Hepatocyte (in vitro differentiated cells): ENCODE data around the gene PTPRK. TPM values are rescaled to one million over a fixed set of nuclear protein-coding genes. Genes with fewer than 3 reads are reported as not detected.

Experiments
- DNase-seq: peaks from one replicate; pipeline ENCODE4 v3.0.0-alpha.2; 2016; ENCODE audit warnings: low spot score
- H2AFZ ChIP-seq: fragments of 200-600 bp; sonication (generic); 2 replicates; pipeline ENCODE4 v1.6.0; 2016; ENCODE audit warnings: antibody characterized with exemption, mild to moderate bottlenecking
- H3K27ac ChIP-seq: fragments of 200-600 bp; sonication (generic); 2 replicates; pipeline ENCODE4 v1.5.1; 2016; ENCODE audit warnings: mild to moderate bottlenecking
- H3K27me3 ChIP-seq: fragments of 200-600 bp; sonication (generic); 2 replicates; pipeline ENCODE4 v1.6.1; 2016
- H3K36me3 ChIP-seq: fragments of 200-600 bp; sonication (generic); replicated peaks from 2 replicates; pipeline ENCODE4 v1.5.1; 2016; ENCODE audit warnings: low read depth; ENCODE audit not compliant: insufficient read depth
- H3K4me1 ChIP-seq: fragments of 200-600 bp; sonication (generic); 2 replicates; pipeline ENCODE4 v1.5.1; 2016; ENCODE audit warnings: mild to moderate bottlenecking, moderate library complexity; ENCODE audit not compliant: insufficient read depth
- H3K4me2 ChIP-seq: fragments of 200-600 bp; sonication (generic); 2 replicates; pipeline ENCODE4 v1.6.0; 2016
- H3K4me3 ChIP-seq: fragments of 200-600 bp; sonication (generic); 2 replicates; pipeline ENCODE4 v1.5.1; 2016; ENCODE audit warnings: mild to moderate bottlenecking
- H3K79me2 ChIP-seq: fragments of 200-600 bp; sonication (generic); 2 replicates; pipeline ENCODE4 v1.6.0; 2017; ENCODE audit warnings: mild to moderate bottlenecking
- H3K9me2 ChIP-seq: fragments of 200-600 bp; sonication (generic); replicated peaks from 2 replicates; pipeline ENCODE4 v1.6.0; 2017; ENCODE audit warnings: mild to moderate bottlenecking; ENCODE audit not compliant: insufficient read depth
- H3K9me3 ChIP-seq: fragments of 200-600 bp; sonication (generic); 2 replicates; pipeline ENCODE4 v1.5.1; 2016; ENCODE audit warnings: low read depth, mild to moderate bottlenecking
- H4K20me1 ChIP-seq: fragments of 200-600 bp; sonication (generic); 2 replicates; pipeline ENCODE4 v1.6.0; 2016; ENCODE audit warnings: mild to moderate bottlenecking; ENCODE audit not compliant: insufficient read depth, poor library complexity, severe bottlenecking
- CTCF ChIP-seq: fragments of 200-600 bp; sonication (generic); IDR thresholded peaks from 2 replicates; pipeline ENCODE4 v1.5.1; 2016; ENCODE audit warnings: antibody characterized with exemption, mild to moderate bottlenecking; ENCODE audit not compliant: poor library complexity
- EZH2 ChIP-seq: fragments of 200-600 bp; sonication (generic); IDR thresholded peaks from 2 replicates; pipeline ENCODE4 v1.6.1; 2016; ENCODE audit warnings: antibody characterized with exemption, mild to moderate bottlenecking, borderline replicate concordance
- EZH2phosphoT487 ChIP-seq: fragments of 200-600 bp; sonication (generic); IDR thresholded peaks from one replicate; pipeline ENCODE4 v1.6.1; 2018; ENCODE audit warnings: antibody characterized with exemption, mild to moderate bottlenecking, low read depth, moderate library complexity; ENCODE audit not compliant: unreplicated experiment, severe bottlenecking
- WGBS: methylation state at CpG from one replicate; pipeline ENCODE4 v1.1.6; 2016; ENCODE audit warnings: low lambda C conversion rate; ENCODE audit errors: missing lambda C conversion rate; 5-methylcytosine and 5-hydroxymethylcytosine counted together
- polyA plus RNA-seq: library from polyadenylated mRNA; unstranded; fragments of >200 nt; fragmentation: Nextera tagmentation; extraction: Ambion mirVana; gene quantifications from 2 replicates; pipeline ENCODE4 v1.2.1, GENCODE V29; 2016
- total RNA-seq: library from RNA; depleted of rRNA; stranded (reverse); fragments of >200 nt; gene quantifications from 2 replicates; pipeline ENCODE4 v1.2.3, GENCODE V29; 2014

Gene PTPRK
- total and polyA plus RNA-seq, 2 experiments from 2014 or later = 42.0 to 80.2 TPM

- Histone ChIP-seq H3K9me3 (no peaks in the 10 kb centered on the region), H3K27me3 (no peaks in the 10 kb centered on the region), H3K79me2 (peaks cover 65% of the 10 kb centered on the region), H3K4me3 (no peak overlapping the region), H3K36me3 (no peaks in the 10 kb centered on the region), H3K27ac (no peak overlapping the region), H3K9me2 (no peaks in the 10 kb centered on the region), H3K4me2 (no peak overlapping the region), H3K4me1 (peaks cover 25% of the 10 kb centered on the region), H2AFZ (no peak overlapping the region), H4K20me1 (no peaks in the 10 kb centered on the region)
- TF ChIP-seq CTCF = no peak
- TF ChIP-seq EZH2 = no peak
- TF ChIP-seq EZH2phosphoT487 = no peak
- DNase-seq = no peak
- WGBS = 38% methylated on average over 1 of the region's 1 CpG
Observed at GRCh38 chr6:128346569-128346968, 173.8 kb downstream of the PTPRK start.

- DNase-seq = no peak
- Histone ChIP-seq H3K27me3 (no peaks in the 10 kb centered on the region), H3K4me3 (no peak overlapping the region), H3K4me2 (no peak overlapping the region), H3K27ac (no peak overlapping the region), H3K79me2 (peaks cover 70% of the 10 kb centered on the region), H3K4me1 (peaks cover 21% of the 10 kb centered on the region), H3K9me3 (no peaks in the 10 kb centered on the region), H3K36me3 (no peaks in the 10 kb centered on the region), H2AFZ (no peak overlapping the region), H3K9me2 (no peaks in the 10 kb centered on the region), H4K20me1 (no peaks in the 10 kb centered on the region)
- WGBS = 93% methylated on average over 4 of the region's 4 CpGs
- TF ChIP-seq EZH2phosphoT487 (no peak), CTCF (no peak), EZH2 (no peak)
Observed at GRCh38 chr6:128345278-128345677, 175.1 kb downstream of the PTPRK start.

- Histone ChIP-seq H3K9me3 (no peaks in the 10 kb centered on the region), H2AFZ (no peak overlapping the region), H4K20me1 (no peaks in the 10 kb centered on the region), H3K4me3 (no peak overlapping the region), H3K36me3 (no peaks in the 10 kb centered on the region), H3K4me2 (peak overlapping the region; percentile 1), H3K4me1 (peaks cover 25% of the 10 kb centered on the region), H3K79me2 (peaks cover 66% of the 10 kb centered on the region), H3K9me2 (no peaks in the 10 kb centered on the region), H3K27ac (no peak overlapping the region), H3K27me3 (no peaks in the 10 kb centered on the region)
- 73% methylated on average over 3 of the region's 3 CpGs for WGBS
- TF ChIP-seq EZH2 = no peak
- no peak for TF ChIP-seq EZH2phosphoT487
- TF ChIP-seq CTCF = no peak
- no peak for DNase-seq
Observed at GRCh38 chr6:128343706-128344105, 176.7 kb downstream of the PTPRK start.
